Measurements from ENCODE around the gene ETDA. TPM values are rescaled to one million over a fixed set of nuclear protein-coding genes. Genes with fewer than 3 reads are reported as not detected.
"Not testable (repeated sequence)": the region's sequence is repeated elsewhere in the genome, so short reads cannot be mapped to it uniquely, and the experiment has no call there.

Gene ETDA
- total RNA-seq, result not detected
- long read RNA-seq, result 0 reads

- DNase-seq; intact Hi-C loops (cut with DNase I); ATAC-seq: not testable (repeated sequence)
Observed at GRCh38 chrX:135252011-135252518, at the start of gene ETDA. TSS of gene ETDA (plus strand) at chrX:135252061. CDS start at chrX:135253277, 1,216 bp downstream.

GRCh38 chrX:135206427-135206826 lies 45.4 kb upstream of the ETDA start:
- ATAC-seq; intact Hi-C loops (cut with DNase I): not testable (repeated sequence)
- peak; percentile 21 for DNase-seq

GRCh38 chrX:135213200-135213844 lies 38.5 kb upstream of the ETDA start:
- intact Hi-C loops (cut with DNase I), result no loop called here
- no peak for ATAC-seq
- no peak for DNase-seq

GRCh38 chrX:135245989-135246388 lies 5.9 kb upstream of the ETDA start:
- ATAC-seq; DNase-seq; intact Hi-C loops (cut with DNase I): not testable (repeated sequence)

- ATAC-seq; DNase-seq; intact Hi-C loops (cut with DNase I): not testable (repeated sequence)
Observed at GRCh38 chrX:135256087-135256684, 4.3 kb downstream of the ETDA start.

GRCh38 chrX:135256923-135257322 lies 5.1 kb downstream of the ETDA start:
- no peak for DNase-seq
- intact Hi-C loops (cut with DNase I), result no loop called here
- no peak for ATAC-seq

- DNase-seq, result no peak
- no peak for ATAC-seq
Observed at GRCh38 chrX:135257469-135257868, 5.6 kb downstream of the ETDA start.

GRCh38 chrX:135260976-135261375 lies 9.1 kb downstream of the ETDA start:
- DNase-seq; ATAC-seq; intact Hi-C loops (cut with DNase I): not testable (repeated sequence)

More at GRCh38 chrX:135257469-135257868, 5.6 kb downstream of the ETDA start:
- intact Hi-C loops (cut with DNase I), result no loop called here

GRCh38 chrX:135263376-135263775 lies 11.5 kb downstream of the ETDA start:
- DNase-seq; intact Hi-C loops (cut with DNase I); ATAC-seq: not testable (repeated sequence)

- ATAC-seq (no peak), DNase-seq (no peak)
- intact Hi-C loops (cut with DNase I), result no loop called here
Observed at GRCh38 chrX:135264206-135264605, 12.3 kb downstream of the ETDA start.

GRCh38 chrX:135273162-135273561 lies 21.3 kb downstream of the ETDA start:
- intact Hi-C loops (cut with DNase I), result no loop called here
- ATAC-seq (no peak), DNase-seq (no peak)

- intact Hi-C loops (cut with DNase I), result no loop called here
- ATAC-seq, result no peak
- no peak for DNase-seq
Observed at GRCh38 chrX:135275973-135276372, 24.1 kb downstream of the ETDA start.

- ATAC-seq, result no peak
- intact Hi-C loops (cut with DNase I), result no loop called here
- DNase-seq, result no peak
Observed at GRCh38 chrX:135287266-135287823, 35.5 kb downstream of the ETDA start.

GRCh38 chrX:135295238-135295943 lies 43.5 kb downstream of the ETDA start:
- DNase-seq (peak; percentile 52), ATAC-seq (peak; percentile 84 to 91)
- intact Hi-C loops (cut with DNase I), result no loop called here

- no peak for ATAC-seq
- intact Hi-C loops (cut with DNase I), result no loop called here
- DNase-seq, result no peak
Observed at GRCh38 chrX:135295944-135296305, 44.1 kb downstream of the ETDA start.

GRCh38 chrX:135302269-135302873 lies 50.5 kb downstream of the ETDA start:
- intact Hi-C loops (cut with DNase I), result no loop called here
- DNase-seq, result no peak
- no peak for ATAC-seq
